ENCODE data around the gene AFF4. TPM values are rescaled to one million over a fixed set of nuclear protein-coding genes. Genes with fewer than 3 reads are reported as not detected.

AFF4 gene
- total and polyA plus RNA-seq, 2 of the 4 experiments (the other 2 are of a cell fraction) = 27.3 to 57.2 TPM

DNA sequence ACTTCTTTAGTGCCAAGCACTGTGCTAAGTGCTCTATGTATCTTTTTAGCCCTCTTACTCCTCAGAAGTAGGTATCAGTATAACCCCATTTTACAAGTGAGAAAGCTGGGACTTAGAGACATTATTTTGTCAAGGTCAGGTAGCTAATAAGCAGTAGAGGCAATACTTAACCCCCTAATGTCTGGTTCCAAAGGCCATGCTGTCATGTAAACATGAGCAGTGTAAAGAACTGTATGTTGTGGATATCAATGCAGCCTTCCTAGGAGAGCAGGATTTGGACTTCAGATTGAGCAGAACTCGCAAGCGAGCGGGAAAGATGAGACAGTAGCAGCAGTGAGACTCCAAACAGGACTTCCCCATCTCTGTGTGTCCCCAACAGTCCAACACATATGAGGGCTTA is 129.4 kb downstream of the AFF4 start:
- dilution Hi-C loops (cut with HindIII; ENCODE audit: low sequenced_read_pairs, unreplicated experiment) (no loop called here), intact Hi-C loops (cut with micrococcal nuclease) (no loop called here), in situ Hi-C loops (cut with MboI; ENCODE audit: low sequenced_read_pairs) (no loop called here)
- Histone ChIP-seq H3K9ac (ENCODE audit: low read depth, low read length) (no peak overlapping the region), H4K91ac (ENCODE audit: insufficient read depth, low read depth, low read length) (no peak overlapping the region), H2BK5ac (ENCODE audit: low read depth, low read length, poor library complexity, severe bottlenecking) (no peak overlapping the region), H3K4me2 (ENCODE audit: low read depth, low read length) (no peak overlapping the region), H3K18ac (ENCODE audit: low read depth, low read length) (no peak overlapping the region), H3K14ac (replicated peaks; ENCODE audit: low read depth, low read length) (no peak overlapping the region), H2BK20ac (ENCODE audit: low read depth, low read length) (no peak overlapping the region), H3K9me1 (ENCODE audit: insufficient read depth, low read length) (peaks cover 4% of the 10 kb centered on the region), H2BK120ac (ENCODE audit: low read depth, low read length) (no peak overlapping the region), H3K4ac (ENCODE audit: low read depth, low read length) (no peak overlapping the region), H3K4me3 (ENCODE audit: insufficient read depth, low read depth, low read length) (no peak overlapping the region), H3K27ac (ENCODE audit: insufficient read depth, low read length) (no peak overlapping the region), H3K56ac (ENCODE audit: extremely low read depth, insufficient read depth, low read length) (no peak overlapping the region), H3K79me1 (ENCODE audit: low read depth in 1 of 2, low read length in 2 of 2) (peaks cover 5 to 11% of the 10 kb centered on the region in 2 experiments; a peak in 2 of 4 replicates), H4K8ac (ENCODE audit: low read depth in 2 of 2, low read length in 2 of 2) (no peak overlapping the region), H3K9me3 (ENCODE audit: control insufficient read depth, insufficient read depth, low read length) (no peaks in the 10 kb centered on the region), H4K5ac (ENCODE audit: low read depth, low read length) (no peak overlapping the region), H2BK15ac (ENCODE audit: low read depth, low read length) (no peak overlapping the region), H3K23ac (ENCODE audit: low read depth, low read length) (no peak overlapping the region), H3K36me3 (ENCODE audit: control insufficient read depth, insufficient read depth, low read length) (no peaks in the 10 kb centered on the region), H3K27me3 (ENCODE audit: control insufficient read depth, insufficient read depth, low read length) (no peaks in the 10 kb centered on the region), H4K20me1 (ENCODE audit: insufficient read depth, low read length) (no peaks in the 10 kb centered on the region), H3K4me1 (ENCODE audit: control insufficient read depth, insufficient read depth, low read length) (peaks cover 5% of the 10 kb centered on the region; the same call in 1 of the 2 replicates), H2AK5ac (ENCODE audit: low read depth, low read length) (no peak overlapping the region), H2AK9ac (replicated peaks; ENCODE audit: low read depth, low read length, poor library complexity) (no peak overlapping the region), H2AFZ (replicated peaks; ENCODE audit: low read length, poor library complexity) (no peak overlapping the region)
- no peak for ATAC-seq (ENCODE audit: low read depth)
- no TSS peak for BruUV-seq (replicated peaks)
- no peak for DNase-seq
- no CpG with 5 or more reads among the region's 3 CpGs for WGBS, 2 experiments (ENCODE audit: extremely low coverage in 2 of 2, insufficient read length in 1 of 2)
- TF ChIP-seq FOS (IDR thresholded peaks at IDR 0.05; ENCODE audit: low read depth, low read length) = no peak
- no peak for TF ChIP-seq RAD21 (IDR thresholded peaks at IDR 0.05; ENCODE audit: low read length)
- TF ChIP-seq, protein P1, sequence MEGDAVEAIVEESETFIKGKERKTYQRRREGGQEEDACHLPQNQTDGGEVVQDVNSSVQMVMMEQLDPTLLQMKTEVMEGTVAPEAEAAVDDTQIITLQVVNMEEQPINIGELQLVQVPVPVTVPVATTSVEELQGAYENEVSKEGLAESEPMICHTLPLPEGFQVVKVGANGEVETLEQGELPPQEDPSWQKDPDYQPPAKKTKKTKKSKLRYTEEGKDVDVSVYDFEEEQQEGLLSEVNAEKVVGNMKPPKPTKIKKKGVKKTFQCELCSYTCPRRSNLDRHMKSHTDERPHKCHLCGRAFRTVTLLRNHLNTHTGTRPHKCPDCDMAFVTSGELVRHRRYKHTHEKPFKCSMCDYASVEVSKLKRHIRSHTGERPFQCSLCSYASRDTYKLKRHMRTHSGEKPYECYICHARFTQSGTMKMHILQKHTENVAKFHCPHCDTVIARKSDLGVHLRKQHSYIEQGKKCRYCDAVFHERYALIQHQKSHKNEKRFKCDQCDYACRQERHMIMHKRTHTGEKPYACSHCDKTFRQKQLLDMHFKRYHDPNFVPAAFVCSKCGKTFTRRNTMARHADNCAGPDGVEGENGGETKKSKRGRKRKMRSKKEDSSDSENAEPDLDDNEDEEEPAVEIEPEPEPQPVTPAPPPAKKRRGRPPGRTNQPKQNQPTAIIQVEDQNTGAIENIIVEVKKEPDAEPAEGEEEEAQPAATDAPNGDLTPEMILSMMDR (conservative IDR thresholded peaks at IDR 0.05; ENCODE audit: low read depth, low read length) = no peak
- TF ChIP-seq BHLHE40 (IDR thresholded peaks at IDR 0.05; ENCODE audit: low read depth, low read length) = no peak
- no peak for TF ChIP-seq ELK1 (IDR thresholded peaks at IDR 0.05; ENCODE audit: borderline replicate concordance, low read depth, low read length)
- no peak for TF ChIP-seq MXI1 (IDR thresholded peaks at IDR 0.05; ENCODE audit: borderline replicate concordance, low read depth, low read length)
- TF ChIP-seq CHD1 (IDR thresholded peaks at IDR 0.05; ENCODE audit: low read depth, low read length) = no peak
- no peak for TF ChIP-seq RCOR1 (IDR thresholded peaks at IDR 0.05; ENCODE audit: insufficient replicate concordance, low read length)
- no peak for TF ChIP-seq NFE2L2 (IDR thresholded peaks at IDR 0.05; ENCODE audit: low read depth, low read length)
- TF ChIP-seq CEBPB (IDR thresholded peaks at IDR 0.05; ENCODE audit: low read depth, low read length) = no peak
- no peak for TF ChIP-seq RFX5 (IDR thresholded peaks at IDR 0.05; ENCODE audit: low read depth, low read length)
- no peak for TF ChIP-seq SMC3 (IDR thresholded peaks at IDR 0.05; ENCODE audit: low read depth, low read length)
- TF ChIP-seq POLR2A (IDR thresholded peaks at IDR 0.05; ENCODE audit: low read depth, low read length) = no peak
- TF ChIP-seq MAZ (IDR thresholded peaks at IDR 0.05; ENCODE audit: borderline replicate concordance, low read depth, low read length) = no peak
- TF ChIP-seq USF2 (IDR thresholded peaks at IDR 0.05; ENCODE audit: low read depth, low read length) = no peak
- no peak for TF ChIP-seq MAFK (IDR thresholded peaks at IDR 0.05; ENCODE audit: low read depth, low read length)
- CTCF ChIA-PET = no interaction called here
- POLR2A ChIA-PET (ENCODE audit: unreplicated experiment) = no interaction called here
